ENCODE measurements around the gene SLC2A4RG.

The SLC2A4RG gene

DNA sequence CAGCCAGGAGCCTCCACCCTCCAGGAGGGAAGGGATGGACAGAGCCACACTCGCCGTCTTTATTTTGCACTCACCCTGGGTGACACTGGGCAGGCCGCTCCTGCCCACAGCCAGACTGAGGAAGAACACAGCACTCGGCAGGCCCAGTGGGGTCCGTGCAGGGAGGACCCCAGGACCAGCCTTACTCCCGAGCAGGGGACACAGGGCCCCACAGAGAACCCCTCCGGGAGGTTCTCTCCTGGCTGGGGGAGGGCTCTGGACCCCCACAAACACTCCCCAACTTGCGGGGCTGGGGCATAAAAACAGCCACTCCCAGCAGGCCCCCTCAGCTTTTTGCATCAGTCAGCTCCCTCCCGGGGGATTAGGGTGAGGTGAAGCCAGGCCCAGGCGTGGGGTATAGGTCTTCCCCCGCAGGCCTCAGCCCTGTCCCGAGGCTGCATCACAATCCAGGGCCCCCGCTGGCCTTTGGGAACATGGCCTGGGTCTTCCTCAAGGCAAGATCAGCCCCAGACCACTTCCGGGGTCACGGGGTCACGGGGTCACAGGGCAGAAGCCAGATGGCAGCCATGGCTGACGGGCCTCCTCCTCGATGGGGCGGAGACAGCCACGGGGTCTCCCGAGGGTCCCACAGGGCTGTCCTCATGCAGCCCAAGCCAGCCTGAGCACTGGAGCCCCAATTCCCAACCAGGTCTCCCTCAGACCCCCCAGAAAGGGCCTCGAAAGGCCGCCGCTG lies 39.9 kb upstream of the SLC2A4RG start:
- DNase-seq = no peak

DNA sequence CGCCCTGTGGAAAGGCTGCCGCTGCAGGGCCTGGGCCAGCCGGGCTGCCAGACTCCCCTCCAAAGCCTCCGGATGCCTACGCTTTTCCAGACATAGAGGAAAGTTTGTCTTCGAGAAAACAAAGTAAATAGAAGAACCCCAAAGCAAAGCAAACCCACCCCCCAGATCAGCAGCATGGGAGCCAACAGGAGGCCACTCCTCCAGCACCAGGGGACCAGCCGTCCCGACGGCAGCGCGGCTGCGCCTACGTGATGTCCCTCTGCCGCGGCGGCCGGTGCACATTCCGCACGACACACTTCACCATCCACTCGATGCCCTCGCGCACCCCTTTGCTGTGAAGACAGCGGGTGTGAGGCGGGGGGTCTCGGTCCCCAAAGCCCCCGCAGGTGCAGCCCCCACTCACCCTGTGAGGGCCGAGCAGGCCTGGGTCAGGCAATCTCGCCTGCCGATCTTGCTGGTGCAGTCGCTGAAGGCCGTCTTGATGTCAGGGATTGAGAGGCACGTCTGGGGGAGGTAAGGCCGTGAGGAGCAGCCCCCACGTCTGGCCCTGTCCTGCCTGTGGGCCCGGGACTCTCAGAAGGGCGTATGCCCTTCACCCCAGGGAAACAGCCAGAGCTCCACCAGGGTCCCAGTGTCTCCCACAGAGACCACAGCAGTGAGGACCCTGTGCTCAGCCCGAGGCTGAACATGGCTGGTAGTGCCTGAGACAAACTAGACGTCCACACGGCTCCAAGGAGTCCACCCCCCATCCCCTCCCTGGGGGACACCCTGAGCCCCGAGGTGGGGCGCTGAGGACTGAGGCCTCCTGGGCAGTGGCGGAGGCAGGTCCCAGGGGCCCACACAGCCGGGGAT lies 39.2 kb upstream of the SLC2A4RG start:
- DNase-seq = no peak

DNA sequence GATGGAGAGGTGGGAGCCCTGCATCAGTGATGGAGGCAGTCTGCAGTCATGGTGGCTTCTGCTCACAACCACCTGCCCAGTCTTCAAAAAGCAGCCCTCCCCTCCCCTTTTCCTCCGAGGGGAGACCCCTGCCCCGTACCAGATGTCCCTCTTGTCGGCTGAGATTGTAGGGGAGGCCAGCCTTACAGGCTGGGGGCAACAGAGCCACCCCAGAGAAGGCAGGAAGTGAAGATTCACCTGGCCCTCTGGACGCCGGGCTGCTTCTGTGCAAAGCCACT lies 38.6 kb upstream of the SLC2A4RG start:
- no peak for DNase-seq

DNA sequence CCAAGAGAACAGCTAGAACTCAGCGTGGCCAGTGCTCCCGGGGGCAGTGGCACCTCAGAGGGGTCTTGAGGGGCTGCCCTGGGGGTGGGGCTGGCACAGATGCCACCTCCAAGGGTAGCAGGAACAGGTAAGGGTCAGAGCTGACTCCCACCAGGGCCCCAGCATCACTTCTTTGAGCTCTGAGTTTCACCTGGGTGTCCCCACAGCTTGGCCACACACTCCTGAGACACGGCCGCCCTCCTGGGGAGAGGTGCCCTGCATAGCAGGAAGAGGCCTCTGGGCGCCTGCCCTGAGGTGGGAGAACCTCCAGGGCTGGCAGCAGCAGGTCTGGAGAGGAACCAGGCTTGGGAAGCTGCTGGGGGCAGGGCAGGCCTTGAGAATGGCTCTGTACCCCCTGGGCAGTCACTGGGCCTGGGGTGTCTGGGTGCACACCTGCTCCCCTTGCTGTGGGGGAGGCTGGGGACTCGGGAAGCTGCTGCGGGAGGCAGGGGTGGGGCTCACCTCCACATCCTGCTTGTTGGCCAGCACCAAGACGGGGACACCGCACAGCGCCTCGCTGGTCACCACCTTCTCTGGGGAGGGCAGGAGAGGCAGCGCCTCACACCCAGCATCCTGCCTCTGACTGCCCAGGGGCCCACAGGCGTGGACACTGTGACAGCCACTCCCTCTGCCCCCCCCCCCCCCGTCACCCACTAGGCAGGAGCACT lies 38.1 kb upstream of the SLC2A4RG start:
- no peak for DNase-seq

DNA sequence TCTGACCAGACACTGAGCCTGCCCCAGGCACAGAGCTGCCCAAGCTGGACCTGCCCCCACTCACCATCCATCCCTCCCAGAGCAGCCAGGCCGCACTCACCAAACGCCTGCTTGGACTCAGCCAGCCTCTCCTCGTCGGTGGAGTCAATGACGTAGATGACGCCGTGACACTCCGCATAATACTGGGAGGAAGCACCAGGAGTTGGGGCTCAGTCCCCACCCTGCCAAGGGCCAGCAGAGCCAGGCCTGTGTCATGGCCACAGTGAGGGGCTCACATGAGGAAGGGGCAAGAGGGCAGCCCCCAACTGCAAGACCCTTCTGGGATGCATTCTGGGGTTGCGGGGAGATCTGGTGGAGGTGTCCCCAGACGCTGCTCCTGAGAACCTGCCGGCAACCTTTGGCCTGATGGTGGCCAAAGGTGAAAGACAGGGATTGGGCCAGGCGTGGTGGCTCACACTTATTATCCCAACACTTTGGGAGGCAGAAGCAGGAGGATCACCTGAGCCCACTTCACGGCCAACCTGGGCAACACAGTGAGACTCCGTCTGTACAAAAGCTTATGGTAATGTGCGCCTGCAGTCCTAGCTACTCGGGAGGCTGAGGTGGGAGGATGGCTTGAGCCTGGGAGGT lies 37.4 kb upstream of the SLC2A4RG start:
- DNase-seq = no peak

DNA sequence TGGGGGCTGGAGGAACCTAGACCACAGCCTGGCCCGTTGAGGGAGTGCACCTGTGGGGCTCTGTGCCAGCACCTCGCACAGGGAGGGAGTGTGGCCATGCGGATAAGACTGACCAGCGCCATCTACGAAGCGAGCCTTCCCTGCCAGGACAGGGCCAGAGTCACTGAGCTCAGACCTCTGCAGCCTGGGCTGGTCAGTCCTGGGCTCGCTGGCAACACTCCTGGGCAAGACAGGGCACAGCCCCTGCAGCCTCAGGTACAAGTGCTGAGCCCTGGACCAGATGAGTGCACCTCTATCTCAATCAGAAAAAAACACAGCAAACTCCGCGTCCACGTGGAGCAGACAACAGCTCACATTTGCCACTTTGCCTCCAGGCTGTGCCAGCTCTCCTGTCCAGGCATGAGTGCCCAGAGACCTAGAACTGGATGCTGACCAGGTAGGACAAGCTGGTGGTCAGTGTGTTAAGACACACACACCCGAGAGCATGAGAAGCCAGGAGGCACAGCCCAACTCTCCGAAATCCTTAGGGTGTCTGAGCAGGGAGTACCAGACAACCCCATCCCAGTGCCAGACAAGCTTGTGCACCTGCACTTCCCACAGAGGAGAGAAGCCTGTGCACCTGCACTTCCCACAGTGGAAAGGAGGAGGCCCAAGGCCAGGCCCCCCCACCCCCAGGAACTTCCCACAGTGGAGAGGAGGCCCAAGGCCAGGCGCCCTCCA lies 36.7 kb upstream of the SLC2A4RG start:
- DNase-seq = no peak

DNA sequence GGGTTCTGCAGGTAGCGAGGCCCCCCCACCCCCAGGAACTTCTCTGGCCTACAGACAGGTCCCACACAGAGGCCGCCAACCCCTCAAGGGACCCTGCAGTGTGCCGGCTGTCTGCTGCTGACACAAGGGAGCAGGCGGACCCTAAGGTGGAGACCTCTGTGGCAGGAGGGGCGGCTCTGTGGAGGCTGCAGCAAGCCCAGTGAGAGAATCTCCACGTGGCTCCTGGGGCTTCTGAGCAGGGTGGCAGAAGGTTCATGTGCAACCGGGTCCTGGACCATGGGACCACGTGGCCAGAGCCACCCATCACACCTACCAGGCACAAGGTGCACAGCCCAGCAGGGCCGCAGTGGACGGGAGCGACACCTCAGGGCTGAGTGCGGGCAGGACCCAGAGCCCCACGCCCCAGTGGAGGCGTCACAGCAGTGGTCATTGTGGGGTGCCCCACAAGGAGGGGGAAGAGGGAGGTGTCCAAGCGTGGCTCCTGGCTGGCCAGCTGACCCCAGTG lies 36.1 kb upstream of the SLC2A4RG start:
- no peak for DNase-seq

DNA sequence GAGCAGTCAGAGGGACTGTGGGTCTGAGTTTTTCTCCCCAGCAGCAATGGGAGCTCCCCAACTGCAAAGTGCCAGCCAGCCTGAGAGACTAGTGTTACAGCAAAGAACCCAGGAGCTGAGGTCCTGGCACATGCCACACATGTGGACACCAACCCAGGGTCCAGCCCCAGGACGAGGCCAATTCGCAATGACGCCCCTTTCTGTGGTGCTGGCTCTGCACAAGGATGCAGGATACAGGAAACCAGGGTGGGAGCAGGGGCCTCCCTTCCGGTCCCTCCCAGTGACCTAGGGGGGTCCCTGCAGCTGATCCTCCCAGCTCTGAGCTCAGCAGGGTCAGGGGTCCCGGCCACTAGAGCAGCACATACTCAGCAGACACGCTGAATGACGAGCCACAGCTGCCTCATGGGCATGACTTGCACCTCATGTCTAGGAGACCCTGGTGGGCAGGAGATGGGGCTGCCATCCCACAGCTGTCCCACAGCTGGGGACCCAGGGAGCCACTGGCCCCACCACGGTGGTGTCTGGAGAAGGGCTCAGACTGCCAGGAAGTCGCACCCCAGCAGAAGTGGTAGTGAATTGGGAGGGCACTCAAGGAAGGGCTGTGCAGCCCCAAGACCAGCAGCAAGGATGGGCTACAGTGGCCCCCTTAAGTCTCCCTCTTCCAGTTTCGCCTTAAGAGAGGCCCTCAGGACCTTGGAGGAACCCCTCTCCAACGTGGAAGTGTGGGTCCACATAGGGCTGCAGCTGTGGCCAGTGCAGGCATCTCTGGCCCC lies 35.4 kb upstream of the SLC2A4RG start:
- DNase-seq = no peak

DNA sequence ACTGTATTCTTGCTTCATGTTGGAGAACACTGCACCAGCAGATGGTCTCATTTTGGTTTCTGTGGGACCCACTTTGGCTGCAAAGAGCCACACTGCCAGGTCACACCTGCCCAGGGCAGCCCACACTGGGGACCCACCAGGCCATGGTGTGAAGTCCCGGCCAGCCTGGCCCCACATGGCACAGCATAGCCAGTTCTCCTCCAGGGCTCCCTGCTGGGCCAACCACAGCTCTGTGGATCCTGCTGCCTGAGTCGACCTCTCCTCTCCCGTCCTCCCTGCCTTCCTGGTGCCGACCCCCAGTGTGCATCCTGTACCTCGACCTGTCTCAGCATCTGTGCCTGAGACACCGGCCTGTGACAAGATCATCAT lies 34.8 kb upstream of the SLC2A4RG start:
- no peak for DNase-seq

DNA sequence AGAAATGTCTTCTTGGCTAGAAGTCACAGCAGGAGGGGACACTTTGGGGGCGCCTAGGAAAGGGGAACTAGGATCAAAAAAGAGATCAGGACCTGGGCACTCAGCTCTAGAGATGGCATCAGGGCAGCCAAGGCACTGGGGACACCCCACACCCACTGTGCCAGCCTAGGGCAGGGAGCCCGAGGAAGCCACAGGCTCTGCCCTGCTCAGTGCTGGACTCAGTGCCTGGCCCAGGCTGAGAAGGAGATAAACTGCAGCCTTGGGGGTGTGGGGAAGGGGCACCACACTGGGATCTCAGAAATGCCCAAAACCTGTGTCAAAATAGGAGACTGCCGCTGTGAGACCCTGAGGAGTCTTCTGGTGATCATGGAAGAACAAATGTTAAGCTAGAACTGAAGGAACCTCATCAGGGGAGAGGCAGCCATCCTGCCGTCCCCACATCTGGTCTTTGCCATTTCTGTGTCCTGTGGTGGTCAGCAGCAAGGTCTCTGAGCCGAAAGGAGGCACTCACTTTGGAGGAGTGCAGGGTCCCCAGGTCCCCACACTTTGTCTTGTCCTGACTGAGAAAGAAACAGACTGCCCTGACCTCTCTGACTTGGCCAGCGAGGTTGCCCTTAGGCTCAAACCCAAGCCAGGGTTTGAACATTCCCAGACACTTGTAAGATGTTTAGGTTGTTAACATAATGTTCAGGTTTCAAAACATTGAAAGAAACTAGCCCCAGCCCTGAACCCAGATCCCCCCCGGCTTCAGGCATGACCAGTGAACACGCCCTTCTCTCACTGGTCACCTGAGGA lies 34.1 kb upstream of the SLC2A4RG start:
- no peak for DNase-seq

DNA sequence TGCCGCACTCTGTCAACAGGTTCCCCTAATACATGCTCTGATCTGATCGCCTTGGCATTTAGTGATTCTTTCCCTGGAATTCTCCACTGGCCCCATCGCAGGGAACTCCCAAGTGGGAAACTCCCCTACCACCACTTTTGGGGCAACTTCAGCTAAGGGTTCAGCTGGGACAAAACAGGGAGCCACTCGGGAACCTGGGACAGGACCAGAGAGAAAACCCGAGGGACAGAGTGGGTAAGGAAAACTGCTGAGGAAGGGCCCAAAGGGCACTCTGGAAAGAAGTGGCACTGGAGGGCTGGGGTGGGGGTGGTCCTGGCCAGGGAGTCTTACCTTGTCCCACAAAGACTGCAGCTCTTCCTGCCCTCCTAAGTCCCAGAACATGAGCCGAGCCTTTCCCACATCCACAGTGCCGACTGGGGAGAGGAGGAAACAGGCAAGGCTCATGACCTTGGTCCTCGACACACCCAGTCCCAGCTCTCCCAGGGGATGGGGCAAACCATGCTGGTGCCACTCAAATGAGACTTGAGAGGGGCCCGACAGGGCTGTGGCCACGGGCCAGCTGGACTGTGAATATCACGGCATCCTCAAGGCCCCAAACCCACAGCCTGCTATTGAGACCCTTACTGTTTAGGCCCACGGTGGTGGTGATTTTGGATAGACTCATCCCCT lies 33.4 kb upstream of the SLC2A4RG start:
- DNase-seq = no peak

DNA sequence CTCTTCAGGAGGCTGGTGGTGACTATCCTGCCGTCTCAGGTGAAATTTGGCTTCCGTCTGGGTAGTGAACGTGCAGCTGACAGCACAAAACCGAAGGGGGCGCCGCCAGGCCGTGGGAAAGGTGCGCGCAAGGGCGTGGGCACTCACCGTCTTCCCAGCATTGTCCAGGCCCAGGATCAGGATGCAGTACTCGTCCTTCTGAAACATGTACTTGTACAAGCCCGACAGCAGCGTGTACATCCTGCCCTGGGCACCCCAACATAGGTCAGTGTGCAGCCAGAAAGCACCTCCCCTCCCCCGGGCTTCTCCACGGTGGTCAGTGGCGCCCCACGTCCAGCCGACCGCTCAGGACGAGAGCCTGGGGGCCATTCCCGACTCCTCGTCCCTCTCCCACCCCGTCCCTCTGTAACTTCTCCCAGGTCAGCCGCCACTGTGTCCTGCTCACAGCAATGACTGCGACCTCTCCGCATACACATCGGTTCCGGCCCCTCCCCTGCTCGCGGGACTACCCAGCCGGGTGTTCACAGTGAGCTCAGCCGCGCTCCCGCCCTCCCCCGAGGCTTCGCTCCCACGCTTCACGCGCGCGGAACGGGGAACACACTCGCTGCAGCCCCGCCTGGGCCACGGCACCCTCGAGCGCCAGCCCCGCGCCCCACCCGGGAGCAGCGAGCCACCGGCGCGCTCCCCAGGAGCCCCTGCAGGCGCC lies 32.6 kb upstream of the SLC2A4RG start:
- DNase-seq = peak; percentile 9

DNA sequence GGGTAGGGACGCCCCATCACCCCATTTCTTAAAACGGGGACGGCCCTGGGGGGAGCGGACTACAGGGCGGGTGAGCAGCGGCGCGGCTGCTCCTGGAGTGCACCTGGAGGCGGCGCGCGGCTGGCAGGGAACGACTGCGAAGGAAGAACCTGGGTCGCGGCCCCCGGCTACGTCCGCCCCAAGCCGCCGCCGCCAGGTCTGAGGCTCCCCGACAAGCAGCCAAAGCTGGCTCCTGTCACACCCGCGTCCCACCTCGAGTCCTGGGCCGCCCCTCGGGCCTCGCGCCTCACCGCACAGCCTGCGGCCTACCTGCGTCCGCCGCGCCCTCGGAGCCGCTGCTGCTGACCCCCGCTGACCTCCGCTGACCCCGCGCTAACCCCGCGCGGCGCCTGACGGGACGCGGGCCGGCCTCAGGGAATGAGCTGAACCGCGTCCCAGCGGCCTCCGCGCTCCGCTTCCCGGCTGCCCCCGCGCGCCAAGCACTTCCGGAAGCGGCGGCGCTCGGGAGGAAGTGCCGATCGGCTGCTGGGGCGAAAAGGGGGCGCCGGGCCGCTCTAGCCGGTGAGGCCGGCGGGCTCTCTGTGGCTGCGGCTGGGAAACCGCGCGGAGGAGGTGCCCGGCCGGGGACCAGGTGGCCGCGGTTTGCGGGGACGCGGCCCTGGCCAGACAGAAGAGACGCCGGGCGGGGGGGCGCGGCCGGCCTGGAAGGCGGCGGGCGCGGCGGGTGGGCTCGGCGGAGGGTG lies 31.8 kb upstream of the SLC2A4RG start, which contains the start of the genes ARFRP1 and ZGPAT:
Gene ARFRP1 (minus strand): TSS at position 419 of the 743 bp plus-strand sequence. CDS start 885 bp downstream, outside the sequence.
Gene ZGPAT (plus strand): TSS at position 482 of the 743 bp plus-strand sequence. CDS start 542 bp downstream, outside the sequence.
- peak; percentile 61 for DNase-seq

DNA sequence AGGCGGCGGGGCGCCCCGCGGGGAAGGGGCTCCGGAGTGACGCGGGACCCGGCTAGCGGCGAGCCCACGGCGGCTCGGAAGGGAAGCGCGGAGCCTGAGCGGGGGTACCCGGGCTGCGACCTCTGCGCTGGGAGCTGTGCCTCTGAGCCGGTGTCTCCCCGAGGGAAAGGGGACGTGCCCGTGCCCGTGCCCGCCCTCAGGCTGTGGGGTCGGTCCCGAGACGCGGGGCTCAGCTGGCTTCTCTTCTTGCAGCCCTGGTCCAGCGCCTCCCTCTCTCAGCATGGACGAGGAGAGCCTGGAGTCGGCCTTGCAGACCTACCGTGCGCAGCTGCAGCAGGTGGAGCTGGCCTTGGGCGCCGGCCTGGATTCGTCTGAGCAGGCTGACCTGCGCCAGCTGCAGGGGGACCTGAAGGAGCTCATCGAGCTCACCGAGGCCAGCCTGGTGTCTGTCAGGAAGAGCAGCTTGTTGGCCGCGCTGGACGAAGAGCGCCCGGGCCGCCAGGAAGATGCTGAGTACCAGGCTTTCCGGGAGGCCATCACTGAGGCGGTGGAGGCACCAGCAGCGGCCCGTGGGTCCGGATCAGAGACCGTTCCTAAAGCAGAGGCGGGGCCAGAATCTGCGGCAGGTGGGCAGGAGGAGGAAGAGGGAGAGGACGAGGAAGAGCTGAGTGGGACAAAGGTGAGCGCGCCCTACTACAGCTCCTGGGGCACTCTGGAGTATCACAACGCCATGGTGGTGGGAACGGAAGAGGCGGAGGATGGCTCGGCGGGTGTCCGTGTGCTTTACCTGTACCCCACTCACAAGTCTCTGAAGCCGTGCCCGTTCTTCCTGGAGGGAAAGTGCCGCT lies 31.1 kb upstream of the SLC2A4RG start:
- no peak for DNase-seq

DNA sequence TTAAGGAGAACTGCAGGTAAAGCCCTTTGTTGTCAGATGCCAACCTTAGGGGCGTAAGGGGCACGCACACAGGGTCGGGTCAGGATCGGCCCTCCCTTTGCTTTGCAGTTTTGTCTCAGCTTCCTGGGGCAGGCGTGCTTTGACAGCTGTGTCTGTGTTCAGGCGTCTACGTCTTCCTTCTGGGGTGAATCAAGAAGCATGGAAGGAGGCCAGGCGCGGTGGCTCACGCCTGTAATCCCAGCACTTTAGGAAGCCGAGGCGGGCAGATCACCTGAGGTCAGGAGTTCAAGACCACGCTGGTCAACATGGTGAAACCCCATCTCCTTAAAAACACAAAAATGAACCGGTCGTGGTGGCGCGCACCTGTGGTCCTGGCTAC lies 30.4 kb upstream of the SLC2A4RG start:
- no peak for DNase-seq

DNA sequence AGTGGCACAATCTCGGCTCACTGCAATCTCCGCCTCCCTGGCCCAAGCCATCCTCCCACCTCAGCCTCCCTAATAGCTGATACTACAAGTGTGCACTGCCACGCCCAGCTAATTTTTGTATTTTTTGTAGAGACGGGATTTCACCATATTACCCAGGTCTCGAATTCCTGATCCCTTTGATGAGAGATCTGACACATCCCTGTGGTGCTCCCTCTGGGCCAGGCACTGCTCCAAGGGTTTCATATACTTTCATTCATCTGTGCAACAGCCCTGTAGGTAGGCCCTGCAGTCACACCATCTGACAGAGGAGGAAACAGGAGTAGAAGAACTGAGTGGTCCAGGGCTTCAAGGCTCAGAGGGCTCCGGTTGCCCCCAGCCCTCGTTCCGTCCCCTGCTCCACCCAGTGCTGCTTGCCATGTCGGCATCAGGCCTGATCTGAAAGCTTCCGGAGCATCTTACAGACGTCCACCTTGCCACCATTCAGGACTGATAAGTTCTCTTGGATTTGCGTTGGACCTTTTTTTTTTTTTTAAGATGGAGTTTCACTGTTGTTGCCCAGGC lies 28.4 kb upstream of the SLC2A4RG start:
- no peak for DNase-seq

DNA sequence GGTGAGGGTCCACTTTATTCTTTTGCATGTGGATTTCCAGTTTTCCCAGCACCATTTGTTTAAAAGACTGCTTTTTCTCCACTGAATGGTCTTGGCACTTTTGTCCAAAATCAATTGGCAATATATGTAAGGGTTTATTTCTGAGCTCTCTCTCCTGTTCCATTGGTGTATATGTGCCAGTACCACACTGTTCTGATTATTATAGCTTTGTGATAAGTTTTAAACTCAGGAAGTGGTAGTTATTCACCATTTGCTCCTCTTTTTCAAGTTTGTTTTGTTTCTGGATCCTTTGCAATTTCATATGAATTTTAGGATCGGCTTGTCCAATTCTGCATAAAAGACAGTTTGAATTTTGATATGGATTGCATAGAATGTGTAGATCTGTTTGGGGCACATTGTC lies 27.4 kb upstream of the SLC2A4RG start:
- no peak for DNase-seq
